Renal cortex interstitium (tissue), 15 donors: Measurements from ENCODE around the gene MIF. TPM values are rescaled to one million over a fixed set of nuclear protein-coding genes. Genes with fewer than 3 reads are reported as not detected.

Experiments used
- DNase-seq, 11 donors: peaks; one replicate each; pipeline ENCODE4 v3.0.0-alpha.2; 2013; ENCODE audit warnings: low read depth in 9 of 11, low spot score in 4 of 11; ENCODE audit errors: extremely low read depth in 1 of 11
- long read RNA-seq, 16 experiments: transcript quantifications; one replicate each; lab custom pipeline, GENCODE V29; 2026
- polyA plus RNA-seq, 3 donors: library from polyadenylated mRNA; unstranded; fragments of 120-200 nt; gene quantifications; one replicate each; pipeline ENCODE4 v1.2.1, GENCODE V29; 2013; ENCODE audit not compliant: insufficient read length in 3 of 3

MIF gene
- 100 to 1,000 TPM; 170 to 335 (median 300) TPM for polyA plus RNA-seq
- long read RNA-seq, donor 1, transcript MIF-201 (3 exons, 939 nt) = major isoform, 520 of 572 reads
- long read RNA-seq, donor 1, transcript MIF-202 (2 exons, 589 nt) = minor isoform, 10 of 572 reads
- long read RNA-seq, donor 1, transcript MIF-203 (2 exons, 435 nt) = minor isoform, 42 of 572 reads
- long read RNA-seq, donor 1, partial matches to known transcripts = 0 of 572 reads
- long read RNA-seq, donor 1, other reads (novel, unspliced or antisense) = 0 of 572 reads
- long read RNA-seq, donor 2, transcript MIF-201 (3 exons, 939 nt) = major isoform, 568 of 650 reads
- long read RNA-seq, donor 2, transcript MIF-202 (2 exons, 589 nt) = minor isoform, 9 of 650 reads
- long read RNA-seq, donor 2, transcript MIF-203 (2 exons, 435 nt) = minor isoform, 46 of 650 reads
- long read RNA-seq, donor 2, partial matches to known transcripts = 11 of 650 reads
- long read RNA-seq, donor 2, other reads (novel, unspliced or antisense) = 16 of 650 reads
- long read RNA-seq, donor 3, transcript MIF-201 (3 exons, 939 nt) = major isoform, 671 of 725 reads
- long read RNA-seq, donor 3, transcript MIF-202 (2 exons, 589 nt) = minor isoform, 22 of 725 reads
- long read RNA-seq, donor 3, transcript MIF-203 (2 exons, 435 nt) = minor isoform, 22 of 725 reads
- long read RNA-seq, donor 3, partial matches to known transcripts = 0 of 725 reads
- long read RNA-seq, donor 3, other reads (novel, unspliced or antisense) = 10 of 725 reads
- long read RNA-seq, donor 4, transcript MIF-202 (2 exons, 589 nt) = minor isoform, 14 of 447 reads
- long read RNA-seq, donor 4, transcript MIF-203 (2 exons, 435 nt) = minor isoform, 13 of 447 reads
- long read RNA-seq, donor 4, transcript MIF-201 (3 exons, 939 nt) = major isoform, 420 of 447 reads
- long read RNA-seq, donor 4, partial matches to known transcripts = 0 of 447 reads
- long read RNA-seq, donor 4, other reads (novel, unspliced or antisense) = 0 of 447 reads
- long read RNA-seq, donor 5, transcript MIF-201 (3 exons, 939 nt) = major isoform, 784 of 846 reads
- long read RNA-seq, donor 5, transcript MIF-203 (2 exons, 435 nt) = minor isoform, 15 of 846 reads
- long read RNA-seq, donor 5, transcript MIF-202 (2 exons, 589 nt) = minor isoform, 33 of 846 reads
- long read RNA-seq, donor 5, partial matches to known transcripts = 7 of 846 reads
- long read RNA-seq, donor 5, other reads (novel, unspliced or antisense) = 7 of 846 reads
- long read RNA-seq, donor 6, transcript MIF-203 (2 exons, 435 nt) = minor isoform, 41 of 557 reads
- long read RNA-seq, donor 6, transcript MIF-201 (3 exons, 939 nt) = major isoform, 500 of 557 reads
- long read RNA-seq, donor 6, transcript MIF-202 (2 exons, 589 nt) = minor isoform, 16 of 557 reads
- long read RNA-seq, donor 6, partial matches to known transcripts = 0 of 557 reads
- long read RNA-seq, donor 6, other reads (novel, unspliced or antisense) = 0 of 557 reads
- long read RNA-seq, donor 7, transcript MIF-203 (2 exons, 435 nt) = minor isoform, 40 of 773 reads
- long read RNA-seq, donor 7, transcript MIF-202 (2 exons, 589 nt) = minor isoform, 15 of 773 reads
- long read RNA-seq, donor 7, transcript MIF-201 (3 exons, 939 nt) = major isoform, 712 of 773 reads
- long read RNA-seq, donor 7, partial matches to known transcripts = 0 of 773 reads
- long read RNA-seq, donor 7, other reads (novel, unspliced or antisense) = 6 of 773 reads
- long read RNA-seq, donor 8, transcript MIF-201 (3 exons, 939 nt) = major isoform, 1,384 of 1,581 reads
- long read RNA-seq, donor 8, transcript MIF-203 (2 exons, 435 nt) = minor isoform, 118 of 1,581 reads
- long read RNA-seq, donor 8, transcript MIF-202 (2 exons, 589 nt) = minor isoform, 41 of 1,581 reads
- long read RNA-seq, donor 8, partial matches to known transcripts = 0 of 1,581 reads
- long read RNA-seq, donor 8, other reads (novel, unspliced or antisense) = 38 of 1,581 reads
- long read RNA-seq, donor 9, transcript MIF-201 (3 exons, 939 nt) = major isoform, 444 of 484 reads
- long read RNA-seq, donor 9, transcript MIF-202 (2 exons, 589 nt) = minor isoform, 17 of 484 reads
- long read RNA-seq, donor 9, transcript MIF-203 (2 exons, 435 nt) = minor isoform, 23 of 484 reads
- long read RNA-seq, donor 9, partial matches to known transcripts = 0 of 484 reads
- long read RNA-seq, donor 9, other reads (novel, unspliced or antisense) = 0 of 484 reads
- long read RNA-seq, donor 10, transcript MIF-203 (2 exons, 435 nt) = minor isoform, 33 of 591 reads
- long read RNA-seq, donor 10, transcript MIF-201 (3 exons, 939 nt) = major isoform, 537 of 591 reads
- long read RNA-seq, donor 10, transcript MIF-202 (2 exons, 589 nt) = minor isoform, 15 of 591 reads
- long read RNA-seq, donor 10, partial matches to known transcripts = 0 of 591 reads
- long read RNA-seq, donor 10, other reads (novel, unspliced or antisense) = 6 of 591 reads
- long read RNA-seq, donor 11, transcript MIF-202 (2 exons, 589 nt) = minor isoform, 6 of 381 reads
- long read RNA-seq, donor 11, transcript MIF-203 (2 exons, 435 nt) = minor isoform, 15 of 381 reads
- long read RNA-seq, donor 11, transcript MIF-201 (3 exons, 939 nt) = major isoform, 360 of 381 reads
- long read RNA-seq, donor 11, partial matches to known transcripts = 0 of 381 reads
- long read RNA-seq, donor 11, other reads (novel, unspliced or antisense) = 0 of 381 reads
- long read RNA-seq, donor 12, transcript MIF-202 (2 exons, 589 nt) = minor isoform, 9 of 367 reads
- long read RNA-seq, donor 12, transcript MIF-201 (3 exons, 939 nt) = major isoform, 313 of 367 reads
- long read RNA-seq, donor 12, transcript MIF-203 (2 exons, 435 nt) = minor isoform, 45 of 367 reads
- long read RNA-seq, donor 12, partial matches to known transcripts = 0 of 367 reads
- long read RNA-seq, donor 12, other reads (novel, unspliced or antisense) = 0 of 367 reads
- long read RNA-seq, donor 13, transcript MIF-203 (2 exons, 435 nt) = minor isoform, 125 of 1,596 reads
- long read RNA-seq, donor 13, transcript MIF-201 (3 exons, 939 nt) = major isoform, 1,394 of 1,596 reads
- long read RNA-seq, donor 13, transcript MIF-202 (2 exons, 589 nt) = minor isoform, 32 of 1,596 reads
- long read RNA-seq, donor 13, partial matches to known transcripts = 7 of 1,596 reads
- long read RNA-seq, donor 13, other reads (novel, unspliced or antisense) = 38 of 1,596 reads
- long read RNA-seq, donor 14, transcript MIF-203 (2 exons, 435 nt) = minor isoform, 27 of 568 reads
- long read RNA-seq, donor 14, transcript MIF-202 (2 exons, 589 nt) = minor isoform, 13 of 568 reads
- long read RNA-seq, donor 14, transcript MIF-201 (3 exons, 939 nt) = major isoform, 528 of 568 reads
- long read RNA-seq, donor 14, partial matches to known transcripts = 0 of 568 reads
- long read RNA-seq, donor 14, other reads (novel, unspliced or antisense) = 0 of 568 reads
- long read RNA-seq, donor 15, transcript MIF-203 (2 exons, 435 nt) = minor isoform, 14 of 262 reads
- long read RNA-seq, donor 15, transcript MIF-202 (2 exons, 589 nt) = minor isoform, 13 of 262 reads
- long read RNA-seq, donor 15, transcript MIF-201 (3 exons, 939 nt) = major isoform, 235 of 262 reads
- long read RNA-seq, donor 15, partial matches to known transcripts = 0 of 262 reads
- long read RNA-seq, donor 15, other reads (novel, unspliced or antisense) = 0 of 262 reads
- long read RNA-seq, donor 16, transcript MIF-202 (2 exons, 589 nt) = minor isoform, 30 of 1,258 reads
- long read RNA-seq, donor 16, transcript MIF-201 (3 exons, 939 nt) = major isoform, 1,160 of 1,258 reads
- long read RNA-seq, donor 16, transcript MIF-203 (2 exons, 435 nt) = minor isoform, 39 of 1,258 reads
- long read RNA-seq, donor 16, partial matches to known transcripts = 0 of 1,258 reads
- long read RNA-seq, donor 16, other reads (novel, unspliced or antisense) = 29 of 1,258 reads

DNA sequence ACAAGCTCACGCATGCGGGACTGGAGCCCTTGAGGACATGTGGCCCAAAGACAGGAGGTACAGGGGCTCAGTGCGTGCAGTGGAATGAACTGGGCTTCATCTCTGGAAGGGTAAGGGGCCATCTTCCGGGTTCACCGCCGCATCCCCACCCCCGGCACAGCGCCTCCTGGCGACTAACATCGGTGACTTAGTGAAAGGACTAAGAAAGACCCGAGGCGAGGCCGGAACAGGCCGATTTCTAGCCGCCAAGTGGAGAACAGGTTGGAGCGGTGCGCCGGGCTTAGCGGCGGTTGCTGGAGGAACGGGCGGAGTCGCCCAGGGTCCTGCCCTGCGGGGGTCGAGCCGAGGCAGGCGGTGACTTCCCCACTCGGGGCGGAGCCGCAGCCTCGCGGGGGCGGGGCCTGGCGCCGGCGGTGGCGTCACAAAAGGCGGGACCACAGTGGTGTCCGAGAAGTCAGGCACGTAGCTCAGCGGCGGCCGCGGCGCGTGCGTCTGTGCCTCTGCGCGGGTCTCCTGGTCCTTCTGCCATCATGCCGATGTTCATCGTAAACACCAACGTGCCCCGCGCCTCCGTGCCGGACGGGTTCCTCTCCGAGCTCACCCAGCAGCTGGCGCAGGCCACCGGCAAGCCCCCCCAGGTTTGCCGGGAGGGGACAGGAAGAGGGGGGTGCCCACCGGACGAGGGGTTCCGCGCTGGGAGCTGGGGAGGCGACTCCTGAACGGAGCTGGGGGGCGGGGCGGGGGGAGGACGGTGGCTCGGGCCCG, at the start of gene MIF:
Gene MIF, plus strand, starts transcription at position 439 of the 765 bp plus-strand sequence. Its CDS starts 92 bp downstream, at position 531.
- peak; percentile 82 to 95 (median 91) for DNase-seq

GRCh38 chr22:23844739-23845202, 49.4 kb upstream of the MIF start:
- DNase-seq = no peak

GRCh38 chr22:23845265-23846080, 48.7 kb upstream of the MIF start:
- DNase-seq = no peak

- no peak for DNase-seq
Observed at GRCh38 chr22:23846081-23846469, 48.1 kb upstream of the MIF start.

DNA sequence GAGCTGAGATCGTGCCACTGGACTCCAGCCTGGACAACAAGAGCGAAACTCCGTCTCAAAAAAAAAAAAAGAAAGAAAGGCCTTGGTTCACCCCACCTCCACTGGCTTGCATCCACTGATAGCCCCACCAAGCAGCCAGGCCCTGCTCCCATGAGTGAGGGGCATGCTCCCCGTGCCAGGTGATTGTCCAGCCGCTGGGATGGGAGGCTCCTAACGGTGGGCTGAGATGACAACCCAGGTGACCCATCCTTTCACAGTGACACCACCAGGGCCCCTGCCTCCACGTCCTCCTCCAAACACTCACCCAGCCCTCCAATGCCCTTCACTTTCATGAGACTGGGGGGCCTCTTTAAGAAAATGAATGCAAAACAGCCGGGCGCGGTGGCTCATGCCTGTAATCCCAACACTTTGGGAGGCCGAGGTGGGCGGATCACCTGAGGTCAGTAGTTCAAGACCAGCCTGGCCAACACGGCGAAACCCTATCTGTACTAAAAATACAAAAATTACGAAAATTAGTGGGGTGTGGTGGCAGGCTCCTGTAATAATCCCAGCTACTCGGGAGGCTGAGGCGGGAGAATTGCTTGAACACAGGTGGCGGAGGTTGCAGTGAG, 46.8 kb upstream of the MIF start:
- DNase-seq = no peak

DNA sequence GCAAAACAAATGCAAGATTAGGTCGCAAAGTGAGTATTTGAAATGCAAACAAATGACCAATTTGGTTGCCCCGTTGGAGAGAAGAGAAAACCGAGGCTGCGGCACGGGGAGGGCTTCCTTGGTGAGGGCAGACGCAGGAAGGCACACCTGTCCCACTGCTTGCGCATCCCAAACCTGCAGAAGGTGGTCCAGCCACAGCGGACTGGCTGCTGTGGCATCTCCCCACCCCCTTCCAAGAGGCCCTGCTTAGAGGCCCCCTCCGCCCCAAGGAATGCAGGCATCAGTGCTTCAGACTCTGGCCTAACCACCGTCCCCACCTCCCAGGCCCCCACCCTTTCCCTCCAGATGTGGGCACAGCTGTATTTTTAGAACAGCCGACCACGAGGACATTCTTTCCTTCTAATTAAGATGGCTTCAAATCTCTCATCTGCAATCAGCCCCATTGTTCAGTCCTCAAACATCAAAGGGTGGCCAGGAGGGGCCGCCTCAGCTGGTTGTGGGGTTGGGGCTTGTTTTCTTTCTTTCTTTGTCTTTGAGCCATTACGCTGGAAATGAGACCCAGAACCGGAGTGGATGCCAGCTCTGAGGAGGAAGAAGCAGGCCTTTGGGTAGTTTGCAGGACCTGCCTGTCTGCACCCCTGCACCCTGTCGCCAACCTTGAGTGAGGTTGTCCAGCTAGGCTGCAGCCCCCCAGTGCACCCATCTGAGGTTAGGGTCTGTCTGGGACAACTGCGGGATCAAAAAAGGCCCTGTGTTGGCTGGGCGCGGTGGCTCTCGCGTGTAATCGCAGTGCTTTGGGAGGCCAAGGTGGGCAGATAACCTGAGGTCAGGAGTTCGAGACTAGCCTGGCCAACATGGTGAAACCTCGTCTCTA, 46.0 kb upstream of the MIF start:
- no peak for DNase-seq

GRCh38 chr22:23849009-23850006, 44.9 kb upstream of the MIF start:
- peak in 5 of 11 donors; percentile 72 to 83 (median 75) for DNase-seq

DNA sequence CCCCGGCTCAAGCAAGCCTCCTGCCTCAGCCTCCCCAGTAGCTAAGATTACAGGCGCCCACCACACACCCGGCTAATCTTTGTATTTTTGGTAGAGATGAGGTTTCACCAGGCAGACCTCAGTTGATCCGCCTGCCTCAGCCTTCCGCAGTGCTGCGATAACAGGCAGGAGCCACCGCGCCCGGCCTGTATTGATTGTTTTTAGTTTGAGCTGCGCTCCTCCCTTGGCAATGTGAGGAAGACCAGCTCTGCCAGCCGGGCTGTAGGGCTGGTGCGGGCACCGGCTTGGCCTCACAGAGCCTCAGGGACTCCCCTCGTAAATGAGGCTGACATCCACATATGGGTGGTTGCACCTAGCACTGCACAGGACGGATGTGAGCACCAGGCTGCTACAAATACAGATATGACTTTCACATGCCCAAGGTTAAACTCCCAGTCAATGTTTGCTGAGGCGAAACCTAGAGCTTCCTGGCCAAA, 44.0 kb upstream of the MIF start:
- DNase-seq = no peak

DNA sequence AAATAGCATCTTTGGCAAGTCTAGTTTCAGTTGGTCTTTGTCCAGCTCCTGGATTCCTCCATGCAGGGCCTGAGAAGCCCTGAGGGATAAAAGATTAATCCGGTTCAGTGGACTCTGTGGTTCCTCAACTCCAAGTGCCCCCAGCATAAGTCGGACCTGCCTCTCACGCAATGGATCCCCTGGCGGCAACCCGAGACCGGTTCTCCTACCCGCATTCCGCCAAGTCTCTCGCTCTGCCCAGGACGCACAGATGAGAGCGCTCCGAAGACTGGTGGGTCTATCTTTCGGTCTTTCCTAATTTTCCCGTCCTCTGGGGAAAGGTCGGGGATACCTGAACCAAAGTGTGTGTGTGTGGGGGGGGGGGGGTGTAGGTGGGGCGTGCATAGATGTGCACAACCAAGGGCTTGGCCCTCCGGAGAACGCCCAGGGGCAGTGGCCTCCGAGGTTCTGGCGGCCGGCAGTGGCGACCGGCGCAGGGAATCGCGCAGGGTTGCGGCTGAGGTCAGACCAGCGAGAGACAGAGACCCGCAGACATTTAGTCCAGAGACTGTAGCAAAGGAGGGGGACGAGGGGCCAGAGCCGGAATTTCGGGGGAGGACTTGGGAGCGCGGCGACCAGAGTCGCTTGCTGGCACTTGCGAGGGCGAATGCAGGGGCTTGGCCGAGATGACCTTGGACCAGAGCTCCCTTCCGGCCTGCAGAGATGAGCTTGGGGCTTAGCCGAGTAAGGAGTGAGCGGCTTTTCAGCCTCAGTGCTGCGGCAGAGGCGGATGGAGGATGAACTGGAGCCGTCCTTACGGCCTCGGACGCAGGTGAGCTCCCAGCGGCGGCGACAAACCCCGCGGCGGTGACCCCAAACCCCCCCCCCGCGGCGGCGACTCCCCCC, 37.2 kb upstream of the MIF start:
- peak in 2 of 11 donors; percentile 44 to 57 for DNase-seq
